EH (cell line): ENCODE results near the gene RNASE8.
A peak's percentile ranks its signal among the peaks of the same experiment; 100 is the strongest.
"Not testable (repeated sequence)": the region's sequence is repeated elsewhere in the genome, so short reads cannot be mapped to it uniquely, and the experiment has no call there.

Experiments
- DNase-seq: peaks from one replicate; pipeline ENCODE4 v3.0.0-alpha.2; 2015; ENCODE audit warnings: low read depth

Gene RNASE8

GRCh38 chr14:21057803-21058675 is at the start of gene RNASE8:
TSS of gene RNASE8 (plus strand) at chr14:21057822. CDS start at chr14:21057893, 71 bp downstream.
- peak; percentile 50 for DNase-seq

GRCh38 chr14:21009721-21010120 is 47.9 kb upstream of the RNASE8 start:
- not testable (repeated sequence) for DNase-seq

GRCh38 chr14:21011136-21011535 is 46.5 kb upstream of the RNASE8 start:
- DNase-seq = no peak

GRCh38 chr14:21014761-21015190 is 42.8 kb upstream of the RNASE8 start:
- DNase-seq = peak; percentile 81

GRCh38 chr14:21015312-21015711 is 42.3 kb upstream of the RNASE8 start:
- no peak for DNase-seq

GRCh38 chr14:21016413-21017190 is 41.0 kb upstream of the RNASE8 start:
- DNase-seq = no peak

- no peak for DNase-seq
Observed at GRCh38 chr14:21017528-21018245, 39.9 kb upstream of the RNASE8 start.

GRCh38 chr14:21018286-21018685 is 39.3 kb upstream of the RNASE8 start:
- no peak for DNase-seq

GRCh38 chr14:21018781-21019180 is 38.8 kb upstream of the RNASE8 start:
- DNase-seq = no peak

GRCh38 chr14:21019366-21019765 is 38.3 kb upstream of the RNASE8 start:
- DNase-seq = peak; percentile 29

GRCh38 chr14:21020977-21021545 is 36.6 kb upstream of the RNASE8 start:
- no peak for DNase-seq

GRCh38 chr14:21022686-21023085 is 34.9 kb upstream of the RNASE8 start:
- no peak for DNase-seq

GRCh38 chr14:21023174-21023573 is 34.4 kb upstream of the RNASE8 start:
- DNase-seq = no peak

GRCh38 chr14:21023817-21024584 is 33.6 kb upstream of the RNASE8 start:
- no peak for DNase-seq

- no peak for DNase-seq
Observed at GRCh38 chr14:21024585-21025370, 32.8 kb upstream of the RNASE8 start, which contains the start of gene NDRG2. TSS of gene NDRG2 (minus strand) at chr14:21025061. CDS start at chr14:21023315, 1,746 bp downstream.

GRCh38 chr14:21025371-21026273 is 32.0 kb upstream of the RNASE8 start:
- DNase-seq = no peak

- no peak for DNase-seq
Observed at GRCh38 chr14:21026274-21026987, 31.2 kb upstream of the RNASE8 start.

GRCh38 chr14:21026988-21027315 is 30.7 kb upstream of the RNASE8 start:
- no peak for DNase-seq

- DNase-seq = no peak
Observed at GRCh38 chr14:21029917-21030316, 27.7 kb upstream of the RNASE8 start, which contains the start of gene TPPP2. TSS of gene TPPP2 (plus strand) at chr14:21030217. CDS start at chr14:21030582, 365 bp downstream.
